GM12878 (cell line): Measurements from ENCODE around the gene SELENOW. TPM values are rescaled to one million over a fixed set of nuclear protein-coding genes. Genes with fewer than 3 reads are reported as not detected.

ENCODE experiments used
- ATAC-seq: fragments of 200-7000 bp; cut with Tn5 transposase; 3 replicates; pipeline ENCODE4 v1.9.1; 2020; ENCODE audit warnings: mild to moderate bottlenecking, moderate library complexity
- BruUV-seq: library from RNA; stranded (reverse); fragments of 400-500 nt; replicated peaks from 2 replicates; lab custom pipeline; 2021; lab: Mats Ljungman, UMichigan
- CTCF ChIA-PET: fragments of 300-600 bp; sonication (Branson Sonifier 250); formaldehyde crosslinking; extraction: SDS; loops from one replicate; lab custom pipeline; 2021; ENCODE audit warnings: inconsistent platforms; lab: Yijun Ruan, JAX
- POLR2A ChIA-PET: fragments of 350-600 bp; formaldehyde crosslinking; extraction: SDS; loops from one replicate; lab custom pipeline; 2021; ENCODE audit warnings: inconsistent platforms; lab: Charles Lee
- RAD21 ChIA-PET: fragments of 300-600 bp; sonication (Branson Sonifier 250); formaldehyde crosslinking; loops from one replicate; lab custom pipeline; 2023; ENCODE audit warnings: antibody characterized with exemption; ENCODE audit not compliant: unreplicated experiment; lab: Charles Lee
- SMC1A ChIA-PET: fragments of 300-600 bp; sonication (Branson Sonifier 250); formaldehyde crosslinking; loops from one replicate; lab custom pipeline; 2023; ENCODE audit not compliant: unreplicated experiment, uncharacterized antibody; lab: Charles Lee
- DNase-seq: peaks from one replicate; pipeline ENCODE4 v3.0.0-alpha.2; 2011; ENCODE audit warnings: low read depth, low spot score
- FAIRE-seq: peaks from 3 replicates; lab custom pipeline; 2011; peaks lifted over from hg19 to GRCh38; lab: Jason Lieb, UNC
- H2AFZ ChIP-seq: 2 replicates; pipeline ENCODE4 v1.6.0; 2011; ENCODE audit warnings: low read depth, low read length, control low read depth; ENCODE audit not compliant: control insufficient read depth
- H3K27ac ChIP-seq: 2 replicates; pipeline ENCODE4 v1.5.1; 2011; ENCODE audit warnings: control low read depth; ENCODE audit not compliant: control insufficient read depth, insufficient read depth
- H3K27me3 ChIP-seq, 2 experiments: replicated peaks in 1 of 2; 2 replicates each; pipeline versions ENCODE4 v1.6.0 to v1.6.1; 2011; ENCODE audit warnings: low read length in 1 of 2; ENCODE audit not compliant: control insufficient read depth in 2 of 2, insufficient read depth in 2 of 2
- H3K36me3 ChIP-seq, 2 experiments: 2 replicates each; pipeline ENCODE4 v1.5.1; 2011; ENCODE audit warnings: low read length in 1 of 2; ENCODE audit not compliant: control insufficient read depth in 2 of 2, insufficient read depth in 2 of 2
- H3K4me1 ChIP-seq: 2 replicates; pipeline ENCODE4 v1.6.1; 2011; ENCODE audit warnings: mild to moderate bottlenecking, low read length, moderate library complexity, mixed read lengths; ENCODE audit not compliant: control insufficient read depth, insufficient read depth
- H3K4me2 ChIP-seq: 2 replicates; pipeline ENCODE4 v1.6.0; 2011; ENCODE audit warnings: control low read depth; ENCODE audit not compliant: control insufficient read depth, insufficient read depth
- H3K4me3 ChIP-seq: fragments of 200-600 bp; sonication (generic); 2 replicates; pipeline ENCODE4 v1.5.1; 2016
- H3K79me2 ChIP-seq: 2 replicates; pipeline ENCODE4 v1.6.0; 2011; ENCODE audit warnings: low read length; ENCODE audit not compliant: control insufficient read depth, insufficient read depth
- H3K9ac ChIP-seq: 2 replicates; pipeline ENCODE4 v1.8.0; 2011; ENCODE audit warnings: low read length, control low read depth, mixed read lengths; ENCODE audit not compliant: control insufficient read depth, insufficient read depth
- H3K9me3 ChIP-seq: replicated peaks from 3 replicates; pipeline ENCODE4 v1.5.1; 2011; ENCODE audit warnings: mild to moderate bottlenecking, low read length; ENCODE audit not compliant: control insufficient read depth, insufficient read depth
- H4K20me1 ChIP-seq: 2 replicates; pipeline ENCODE4 v1.6.0; 2011; ENCODE audit not compliant: control insufficient read depth, insufficient read depth
- IRF3 ChIP-seq: fragments of 450-650 bp; IDR thresholded peaks from 2 replicates; pipeline ENCODE4 v1.6.1; 2014; ENCODE audit warnings: mild to moderate bottlenecking
- LARP7 ChIP-seq: fragments of 450-650 bp; IDR thresholded peaks from 2 replicates; pipeline ENCODE4 v1.6.1; 2017; ENCODE audit warnings: mild to moderate bottlenecking
- POLR2A ChIP-seq: IDR thresholded peaks from 2 replicates; pipeline ENCODE4 v1.6.1; 2011; ENCODE audit warnings: low read depth, mild to moderate bottlenecking, low read length
- ZNF384 ChIP-seq: IDR thresholded peaks from 2 replicates; pipeline ENCODE4 v1.6.1; 2012; ENCODE audit warnings: low read depth, mild to moderate bottlenecking, low read length, improper control_type of control experiment, borderline replicate concordance
- WGBS: methylation state at CpG from one replicate; pipeline ENCODE4 v1.1.6; 2016; ENCODE audit warnings: low lambda C conversion rate; ENCODE audit not compliant: insufficient replicate concordance, insufficient coverage; ENCODE audit errors: missing lambda C conversion rate; 5-methylcytosine and 5-hydroxymethylcytosine counted together
- in situ Hi-C: fragments of 300-500 bp; cut with MboI; formaldehyde crosslinking; loops from 9 replicates; pipeline ENCODE4 v1.14.3; 2018; ENCODE audit warnings: mixed read lengths
- intact Hi-C: fragments of 100-400 bp; cut with micrococcal nuclease; formaldehyde crosslinking; loops from one replicate; pipeline ENCODE4 v1.14.2; 2022; ENCODE audit not compliant: unreplicated experiment
- polyA plus RNA-seq, 11 experiments: library from polyadenylated mRNA; depleted of rRNA in 4 of 11; unstranded in 6 of 11; stranded (reverse) in 5 of 11; fragments of >200 nt; fragmentation: Nextera tagmentation in 4 of 11; fragmentation: Illumina TruSeq in 1 of 11; extraction: Ambion mirVana in 4 of 11; extraction: Trizol in 1 of 11; gene quantifications; 1 replicate in 1 of 11; 2 replicates in 10 of 11; pipeline versions ENCODE4 v1.2.1 to v1.2.3, GENCODE V29; 2011 to 2016; ENCODE audit warnings: inconsistent platforms in 2 of 11, missing spikeins in 2 of 11, low read depth in 1 of 11
- total RNA-seq, 4 experiments: library from RNA; depleted of rRNA in 3 of 4; stranded (reverse); fragments of >200 nt in 3 of 4; fragmentation: Illumina TruSeq in 1 of 4; extraction: Trizol in 1 of 4; gene quantifications; 2 replicates each; pipeline versions ENCODE4 v1.2.1 to v1.2.3, GENCODE V29; 2013 to 2021

Gene SELENOW
- total and polyA plus RNA-seq, 10 of the 15 experiments (the other 5 are each of a cell fraction or from before 2014, with no cell fraction given): 53.3 to 186 (median 101) TPM

- no peak overlapping the region for H3K9ac ChIP-seq
- ATAC-seq: no peak
- 89% methylated on average over 26 of the region's 27 CpGs for WGBS
- BruUV-seq: no TSS peak
- ChIA-PET SMC1A (no interaction called here), RAD21 (no interaction called here)
- intact Hi-C loops: no loop called here
- peaks cover 6% of the 10 kb centered on the region for H3K4me1 ChIP-seq
- no peaks in the 10 kb centered on the region for H3K9me3 ChIP-seq
- no peak for DNase-seq
- no peaks in the 10 kb centered on the region for H3K27me3 ChIP-seq
- TF ChIP-seq POLR2A (peak; percentile 22; the same call in 1 of the 2 replicates), IRF3 (no peak), ZNF384 (no peak), LARP7 (no peak)
- TF ChIP-seq, all 136 proteins: peak for 1
- Histone ChIP-seq H3K4me3 (no peak overlapping the region), H2AFZ (no peak overlapping the region), H3K4me2 (no peak overlapping the region), H4K20me1 (no peaks in the 10 kb centered on the region), H3K27ac (no peak overlapping the region), H3K36me3 (peaks cover 28 to 56% of the 10 kb centered on the region in 2 experiments), H3K79me2 (peaks cover 7% of the 10 kb centered on the region)
- CTCF ChIA-PET: no interaction called here
- no peak for FAIRE-seq
- in situ Hi-C loops: no loop called here
- POLR2A ChIA-PET: no interaction called here
Measured at GRCh38 chr19:47752440-47753211, 25.9 kb upstream of the SELENOW start.
